H1 (cell line): ENCODE measurements around the gene SLC4A8. TPM values are rescaled to one million over a fixed set of nuclear protein-coding genes. Genes with fewer than 3 reads are reported as not detected.

Experiments
- CTCF ChIA-PET: fragments of 300-600 bp; sonication (Branson Sonifier 250); formaldehyde crosslinking; loops from one replicate; lab custom pipeline; 2021; ENCODE audit not compliant: partially characterized antibody; lab: Charles Lee
- POLR2A ChIA-PET: fragments of 300-600 bp; sonication (Branson Sonifier 250); formaldehyde crosslinking; loops from one replicate; lab custom pipeline; 2021; ENCODE audit warnings: inconsistent platforms; ENCODE audit not compliant: partially characterized antibody; lab: Charles Lee
- DNase-seq, 2 experiments: peaks; one replicate each; pipeline versions ENCODE4 v3.0.0 to v3.0.0-alpha.2; 2010 to 2022; ENCODE audit warnings: low spot score in 2 of 2, low read depth in 1 of 2, mixed read lengths in 1 of 2
- FAIRE-seq: peaks from 2 replicates; lab custom pipeline; 2011; peaks lifted over from hg19 to GRCh38; lab: Jason Lieb, UNC
- H2AFZ ChIP-seq: 2 replicates; pipeline ENCODE4 v1.8.1; 2012; ENCODE audit warnings: low read length, inconsistent platforms
- H2AK5ac ChIP-seq: 2 replicates; pipeline ENCODE4 v1.6.1; 2013; ENCODE audit warnings: low read depth, low read length
- H2BK120ac ChIP-seq: replicated peaks from 2 replicates; pipeline ENCODE3; 2013; ENCODE audit warnings: low read depth, low read length, inconsistent platforms
- H2BK12ac ChIP-seq: 2 replicates; pipeline ENCODE4 v1.6.1; 2013; ENCODE audit warnings: low read depth, low read length
- H2BK15ac ChIP-seq: 2 replicates; pipeline ENCODE4 v1.6.1; 2013; ENCODE audit warnings: low read length
- H2BK20ac ChIP-seq: 2 replicates; pipeline ENCODE4 v1.6.1; 2013; ENCODE audit warnings: low read length
- H2BK5ac ChIP-seq: 2 replicates; pipeline ENCODE4 v1.6.1; 2013; ENCODE audit warnings: low read depth, low read length
- H3K14ac ChIP-seq: 2 replicates; pipeline ENCODE4 v1.6.1; 2013; ENCODE audit warnings: inconsistent platforms; ENCODE audit not compliant: insufficient read length
- H3K18ac ChIP-seq: 2 replicates; pipeline ENCODE4 v1.6.1; 2013; ENCODE audit warnings: low read length; ENCODE audit errors: extremely low read depth
- H3K23ac ChIP-seq: 2 replicates; pipeline ENCODE4 v1.6.1; 2013; ENCODE audit warnings: inconsistent platforms; ENCODE audit not compliant: insufficient read length
- H3K23me2 ChIP-seq: 2 replicates; pipeline ENCODE4 v1.6.1; 2013; ENCODE audit warnings: low read depth, low read length
- H3K27ac ChIP-seq: 2 replicates; pipeline ENCODE4 v1.6.1; 2011; ENCODE audit warnings: low read depth, low read length, inconsistent platforms
- H3K27me3 ChIP-seq, 4 experiments: replicated peaks in 1 of 4; 1 replicate in 1 of 4; 2 replicates in 3 of 4; pipeline versions ENCODE4 v1.6.1 to v1.8.1; 2011 to 2013; ENCODE audit warnings: low read length in 3 of 4, mild to moderate bottlenecking in 3 of 4, inconsistent platforms in 2 of 4, mixed read lengths in 2 of 4, moderate library complexity in 1 of 4; ENCODE audit not compliant: control insufficient read depth in 3 of 4, insufficient read depth in 3 of 4; ENCODE audit errors: extremely low read depth in 1 of 4
- H3K36me3 ChIP-seq, 4 experiments: 2 replicates each; pipeline versions ENCODE4 v1.6.1 to v1.8.1; 2011 to 2013; ENCODE audit warnings: mild to moderate bottlenecking in 4 of 4, low read length in 3 of 4, moderate library complexity in 2 of 4, control low read depth in 1 of 4, inconsistent platforms in 1 of 4; ENCODE audit not compliant: insufficient read depth in 4 of 4, control insufficient read depth in 2 of 4
- H3K4ac ChIP-seq: replicated peaks from 2 replicates; pipeline ENCODE3; 2013; ENCODE audit warnings: low read length, low read depth, mixed read lengths, inconsistent platforms; ENCODE audit not compliant: insufficient read length
- H3K4me1 ChIP-seq, 4 experiments: replicated peaks in 1 of 4; 1 replicate in 1 of 4; 2 replicates in 3 of 4; pipeline versions ENCODE4 v1.6.1 to v1.8.1; 2011 to 2013; ENCODE audit warnings: low read length in 3 of 4, inconsistent platforms in 2 of 4, mixed read lengths in 1 of 4; ENCODE audit not compliant: insufficient read depth in 4 of 4, control insufficient read depth in 3 of 4
- H3K4me2 ChIP-seq, 2 experiments: 2 replicates each; pipeline versions ENCODE4 v1.6.1 to v1.8.1; 2011 to 2013; ENCODE audit warnings: low read depth in 2 of 2, low read length in 2 of 2, control low read depth in 1 of 2, inconsistent platforms in 1 of 2, mild to moderate bottlenecking in 1 of 2; ENCODE audit not compliant: insufficient read depth in 1 of 2
- H3K4me3 ChIP-seq, 4 experiments: fragments of 200-600, 300-600 bp in 1 of 4; sonication (generic), shearing (Covaris generic), sonication (Bioruptor Twin) in 1 of 4; 2 replicates each; pipeline versions ENCODE4 v1.5.1 to v1.8.1; 2011 to 2016; ENCODE audit warnings: low read length in 4 of 4, low read depth in 3 of 4, control low read depth in 2 of 4, inconsistent platforms in 2 of 4, mild to moderate bottlenecking in 2 of 4, mixed read lengths in 1 of 4, moderate library complexity in 1 of 4; ENCODE audit not compliant: insufficient read depth in 2 of 4; ENCODE audit errors: extremely low read depth in 1 of 4
- H3K56ac ChIP-seq: replicated peaks from 2 replicates; pipeline ENCODE3; 2013; ENCODE audit warnings: low read depth, mild to moderate bottlenecking, mixed read lengths, low read length, inconsistent platforms; ENCODE audit not compliant: insufficient read length
- H3K79me1 ChIP-seq: 2 replicates; pipeline ENCODE4 v1.6.1; 2013; ENCODE audit warnings: low read depth, low read length, control low read depth
- H3K79me2 ChIP-seq, 2 experiments: 2 replicates each; pipeline versions ENCODE4 v1.6.1 to v1.8.1; 2012 to 2013; ENCODE audit warnings: low read length in 2 of 2, mild to moderate bottlenecking in 2 of 2, inconsistent platforms in 1 of 2; ENCODE audit not compliant: insufficient read depth in 2 of 2, control insufficient read depth in 1 of 2
- H3K9ac ChIP-seq, 4 experiments: replicated peaks in 1 of 4; 1 replicate in 1 of 4; 2 replicates in 3 of 4; pipeline versions ENCODE4 v1.6.1 to v1.8.1; 2011 to 2013; ENCODE audit warnings: low read depth in 3 of 4, low read length in 3 of 4, control low read depth in 2 of 4, mild to moderate bottlenecking in 2 of 4, moderate library complexity in 2 of 4, inconsistent platforms in 1 of 4; ENCODE audit errors: extremely low read depth in 1 of 4
- H3K9me3 ChIP-seq, 2 experiments: 2 replicates each; pipeline versions ENCODE4 v1.6.1 to v1.8.1; 2012 to 2013; ENCODE audit warnings: mild to moderate bottlenecking in 2 of 2, moderate library complexity in 2 of 2, control low read depth in 1 of 2, inconsistent platforms in 1 of 2, low read depth in 1 of 2, low read length in 1 of 2, mixed read lengths in 1 of 2; ENCODE audit not compliant: insufficient read depth in 2 of 2
- H4K20me1 ChIP-seq, 2 experiments: replicated peaks in 1 of 2; 2 replicates each; pipeline versions ENCODE3 to v1.8.1; 2011 to 2013; ENCODE audit warnings: inconsistent platforms in 2 of 2, low read length in 2 of 2, mild to moderate bottlenecking in 1 of 2; ENCODE audit not compliant: insufficient read depth in 2 of 2, control insufficient read depth in 1 of 2
- H4K5ac ChIP-seq: 2 replicates; pipeline ENCODE4 v1.6.1; 2013; ENCODE audit warnings: low read length, low read depth, mixed read lengths, inconsistent platforms; ENCODE audit not compliant: insufficient read length
- H4K8ac ChIP-seq: 2 replicates; pipeline ENCODE4 v1.8.0; 2013; ENCODE audit warnings: mild to moderate bottlenecking, moderate library complexity, low read length, inconsistent platforms; ENCODE audit not compliant: insufficient read depth; ENCODE audit errors: extremely low read depth
- H4K91ac ChIP-seq: replicated peaks from 2 replicates; pipeline ENCODE3; 2013; ENCODE audit warnings: low read length, mixed read lengths, inconsistent platforms; ENCODE audit not compliant: insufficient read length
- BACH1 ChIP-seq: IDR thresholded peaks from 2 replicates; pipeline ENCODE4 v1.6.1; 2012; ENCODE audit warnings: low read length, improper control_type of control experiment
- BCL11A ChIP-seq, 2 experiments: IDR thresholded peaks; one replicate each; pipeline ENCODE4 v1.6.1; 2011; ENCODE audit warnings: low read depth in 2 of 2, low read length in 2 of 2, mild to moderate bottlenecking in 2 of 2
- CREB1 ChIP-seq: IDR thresholded peaks from 2 replicates; pipeline ENCODE4 v1.6.1; 2012; ENCODE audit warnings: inconsistent platforms
- EP300 ChIP-seq, 2 experiments: IDR thresholded peaks; 1 replicate in 1 of 2; 2 replicates in 1 of 2; pipeline ENCODE4 v1.6.1; 2011 to 2012; ENCODE audit warnings: low read depth in 2 of 2, low read length in 2 of 2, mild to moderate bottlenecking in 2 of 2, borderline replicate concordance in 1 of 2, inconsistent platforms in 1 of 2, moderate library complexity in 1 of 2
- JUN ChIP-seq: IDR thresholded peaks from 2 replicates; pipeline ENCODE4 v1.6.1; 2011; ENCODE audit warnings: low read depth, mild to moderate bottlenecking, improper control_type of control experiment, low read length
- KDM5A ChIP-seq: fragments of 200-600 bp; IDR thresholded peaks from 2 replicates; pipeline ENCODE4 v1.7.1; 2012; ENCODE audit warnings: mild to moderate bottlenecking, low read length, inconsistent platforms, mixed read lengths
- PHF8 ChIP-seq: fragments of 200-600 bp; sonication (generic); conservative IDR thresholded peaks from 2 replicates; pipeline ENCODE4 v1.7.1; 2012; ENCODE audit warnings: low read depth, mild to moderate bottlenecking, inconsistent platforms, low read length, moderate library complexity
- POLR2A ChIP-seq, 2 experiments: IDR thresholded peaks; 1 replicate in 1 of 2; 2 replicates in 1 of 2; pipeline ENCODE4 v1.6.1; 2011; ENCODE audit warnings: low read depth in 2 of 2, low read length in 2 of 2, mild to moderate bottlenecking in 2 of 2; ENCODE audit errors: control extremely low read depth in 1 of 2
- RFX5 ChIP-seq: IDR thresholded peaks from 2 replicates; pipeline ENCODE4 v1.6.1; 2011; ENCODE audit warnings: low read depth, low read length, improper control_type of control experiment, borderline replicate concordance
- SAP30 ChIP-seq: fragments of 300-600 bp; sonication (generic); IDR thresholded peaks from 2 replicates; pipeline ENCODE4 v1.7.1; 2012; ENCODE audit warnings: low read length, moderate library complexity, mild to moderate bottlenecking, inconsistent platforms; ENCODE audit not compliant: insufficient read depth, insufficient replicate concordance
- SIN3A ChIP-seq, 2 experiments: IDR thresholded peaks in 1 of 2; conservative IDR thresholded peaks in 1 of 2; 2 replicates each; pipeline ENCODE4 v1.6.1; 2011 to 2012; ENCODE audit warnings: low read length in 2 of 2, improper control_type of control experiment in 1 of 2, low read depth in 1 of 2, mild to moderate bottlenecking in 1 of 2
- SIX5 ChIP-seq: IDR thresholded peaks from 2 replicates; pipeline ENCODE4 v1.6.1; 2011; ENCODE audit warnings: mild to moderate bottlenecking, low read depth, low read length
- SP1 ChIP-seq: IDR thresholded peaks from 2 replicates; pipeline ENCODE4 v1.6.1; 2011; ENCODE audit warnings: low read depth, low read length
- TCF12 ChIP-seq: IDR thresholded peaks from 2 replicates; pipeline ENCODE4 v1.6.1; 2011; ENCODE audit warnings: low read depth, mild to moderate bottlenecking, low read length
- ZNF274 ChIP-seq: IDR thresholded peaks from 2 replicates; pipeline ENCODE4 v1.7.0; 2012; ENCODE audit warnings: low read length, borderline replicate concordance; ENCODE audit errors: extremely low read depth
- WGBS, 2 experiments: shearing (Covaris generic) in 1 of 2; methylation state at CpG; one replicate each; pipeline versions ENCODE4 v1.1.6 to v1.1.7; 2013 to 2015; ENCODE audit warnings: low lambda C conversion rate in 2 of 2, mixed read lengths in 2 of 2, inconsistent platforms in 1 of 2, low coverage in 1 of 2, missing lambda C conversion rate in 1 of 2; ENCODE audit not compliant: insufficient replicate concordance in 2 of 2, insufficient coverage in 1 of 2, insufficient read length in 1 of 2; ENCODE audit errors: extremely low coverage in 1 of 2, missing lambda C conversion rate in 1 of 2; 5-methylcytosine and 5-hydroxymethylcytosine counted together
- polyA plus RNA-seq, 7 experiments: library from polyadenylated mRNA; depleted of rRNA in 3 of 7; stranded (reverse) in 5 of 7; unstranded in 2 of 7; fragments of >200 nt in 5 of 7; fragments of 200-250 nt in 2 of 7; gene quantifications; 1 replicate in 5 of 7; 2 replicates in 1 of 7; 4 replicates in 1 of 7; pipeline versions ENCODE4 v1.2.1 to v1.2.3, GENCODE V29; 2011 to 2013; ENCODE audit warnings: missing spikeins in 2 of 7, mixed read lengths in 2 of 7
- total RNA-seq: library from RNA; stranded (reverse); fragmentation: NEBNext Ultra II Directional; extraction: Animal tissue kit (Norgen Biotek cat#: 25700); gene quantifications from 2 replicates; pipeline ENCODE4 v1.2.1, GENCODE V29; 2021

SLC4A8 gene
- total and polyA plus RNA-seq, 2 of the 8 experiments (the other 6 are each of a cell fraction or from before 2014, with no cell fraction given), result 11.2 to 13.4 TPM

- no peak overlapping the region for H4K8ac ChIP-seq
- H2BK120ac ChIP-seq, result no peak overlapping the region
- H4K91ac ChIP-seq, result no peak overlapping the region
- H2BK5ac ChIP-seq, result no peak overlapping the region
- no peak overlapping the region for H3K27ac ChIP-seq
- H2AK5ac ChIP-seq, result no peak overlapping the region
- POLR2A ChIA-PET, result no interaction called here
- no peak overlapping the region for H2AFZ ChIP-seq
- H3K9ac ChIP-seq, result no peak overlapping the region
- H3K18ac ChIP-seq, result no peak overlapping the region
- no peak overlapping the region for H2BK12ac ChIP-seq
- H4K5ac ChIP-seq, result no peak overlapping the region
- H3K14ac ChIP-seq, result no peak overlapping the region
- FAIRE-seq (no peak), DNase-seq (no peak)
- H2BK15ac ChIP-seq, result no peak overlapping the region
- no peak overlapping the region for H3K4me2 ChIP-seq
- H3K23ac ChIP-seq, result no peak overlapping the region
- CTCF ChIA-PET, result interaction anchor here (0.6 to 1.1 kb wide), 5 partner anchors 19 to 1430 kb away, joined by 3 to 5 read pairs (median 3); no protein-coding TSS in a partner anchor
- H3K27me3 ChIP-seq, result no peaks in the 10 kb centered on the region
- H3K4me3 ChIP-seq, result no peak overlapping the region
- no peak overlapping the region for H3K4ac ChIP-seq
- no peaks in the 10 kb centered on the region for H3K23me2 ChIP-seq
- 91% methylated on average over 8 of the region's 8 CpGs; no CpG with 5 or more reads in 1 of the 2 experiments for WGBS, 2 experiments
- H3K9me3 ChIP-seq, result peaks cover 0 to 3% of the 10 kb centered on the region in 2 experiments; a peak in 1 of 4 replicates
- H3K79me1 ChIP-seq, result no peaks in the 10 kb centered on the region
- H3K79me2 ChIP-seq, result no peaks in the 10 kb centered on the region
- H3K36me3 ChIP-seq, result no peaks in the 10 kb centered on the region
- H4K20me1 ChIP-seq, result no peaks in the 10 kb centered on the region
- no peak overlapping the region for H2BK20ac ChIP-seq
- no peak overlapping the region for H3K56ac ChIP-seq
- peaks cover 2 to 6% (median 3%) of the 10 kb centered on the region in 4 experiments; a peak in 5 of 7 replicates for H3K4me1 ChIP-seq
- no peak for TF ChIP-seq SIX5
- TF ChIP-seq TCF12, result no peak
- no peak for TF ChIP-seq SIN3A (conservative IDR thresholded peaks at IDR 0.05 in 1 of 2, IDR thresholded peaks at IDR 0.05 in 1 of 2; ENCODE audit: low read depth in 1 of 2, low read length in 2 of 2)
- no peak for TF ChIP-seq BACH1
- no peak for TF ChIP-seq ZNF274
- TF ChIP-seq POLR2A (IDR thresholded peaks at IDR 0.05; ENCODE audit: control extremely low read depth in 1 of 2, low read depth in 2 of 2, low read length in 2 of 2), result no peak
- no peak for TF ChIP-seq EP300 (IDR thresholded peaks at IDR 0.05; ENCODE audit: borderline replicate concordance in 1 of 2, low read depth in 2 of 2, low read length in 2 of 2)
- TF ChIP-seq CREB1, result no peak
- TF ChIP-seq SAP30, result no peak
- TF ChIP-seq PHF8, result no peak
- TF ChIP-seq KDM5A, result no peak
- no peak for TF ChIP-seq SP1
- TF ChIP-seq JUN, result no peak
- no peak for TF ChIP-seq RFX5
- TF ChIP-seq BCL11A (IDR thresholded peaks at IDR 0.05; ENCODE audit: low read depth in 2 of 2, low read length in 2 of 2), result no peak
Measured at GRCh38 chr12:51549637-51550036, 125.0 kb downstream of the SLC4A8 start.
